ENCODE data around the gene DDX24.

DDX24 gene

GRCh38 chr14:94022532-94023411, 58.2 kb downstream of the DDX24 start:
- H3K4me3 ChIP-seq (ENCODE audit: low read depth, low read length): no peak overlapping the region
- DNase-seq (ENCODE audit: low read depth): no peak

- no peak for DNase-seq (ENCODE audit: low read depth)
- no peak overlapping the region for H3K4me3 ChIP-seq (ENCODE audit: low read depth, low read length)
Observed at GRCh38 chr14:94021416-94022157, 59.4 kb downstream of the DDX24 start.

GRCh38 chr14:94021001-94021400, 60.0 kb downstream of the DDX24 start:
- no peak for DNase-seq (ENCODE audit: low read depth)
- no peak overlapping the region for H3K4me3 ChIP-seq (ENCODE audit: low read depth, low read length)

GRCh38 chr14:94020267-94020666, 60.7 kb downstream of the DDX24 start:
- no peak overlapping the region for H3K4me3 ChIP-seq (ENCODE audit: low read depth, low read length)
- no peak for DNase-seq (ENCODE audit: low read depth)

GRCh38 chr14:94019329-94019728, 61.7 kb downstream of the DDX24 start:
- no peak for DNase-seq (ENCODE audit: low read depth)
- no peak overlapping the region for H3K4me3 ChIP-seq (ENCODE audit: low read depth, low read length)

- H3K4me3 ChIP-seq (ENCODE audit: low read depth, low read length): no peak overlapping the region
- no peak for DNase-seq (ENCODE audit: low read depth)
Observed at GRCh38 chr14:94018308-94018707, 62.7 kb downstream of the DDX24 start.

GRCh38 chr14:94016446-94016976, 64.5 kb downstream of the DDX24 start:
- no peak overlapping the region for H3K4me3 ChIP-seq (ENCODE audit: low read depth, low read length)
- no peak for DNase-seq (ENCODE audit: low read depth)

GRCh38 chr14:94015223-94015622, 65.8 kb downstream of the DDX24 start:
- no peak for DNase-seq (ENCODE audit: low read depth)
- no peak overlapping the region for H3K4me3 ChIP-seq (ENCODE audit: low read depth, low read length)

- H3K4me3 ChIP-seq (ENCODE audit: low read depth, low read length): no peak overlapping the region
- no peak for DNase-seq (ENCODE audit: low read depth)
Observed at GRCh38 chr14:94014382-94014781, 66.6 kb downstream of the DDX24 start.

- no peak overlapping the region for H3K4me3 ChIP-seq (ENCODE audit: low read depth, low read length)
- DNase-seq (ENCODE audit: low read depth): no peak
Observed at GRCh38 chr14:94011795-94012194, 69.2 kb downstream of the DDX24 start.

- H3K4me3 ChIP-seq (ENCODE audit: low read depth, low read length): no peak overlapping the region
- no peak for DNase-seq (ENCODE audit: low read depth)
Observed at GRCh38 chr14:94010625-94011024, 70.4 kb downstream of the DDX24 start.

GRCh38 chr14:94009767-94010166, 71.2 kb downstream of the DDX24 start:
- DNase-seq (ENCODE audit: low read depth): peak; percentile 17
- H3K4me3 ChIP-seq (ENCODE audit: low read depth, low read length): no peak overlapping the region

GRCh38 chr14:94008234-94008633, 72.8 kb downstream of the DDX24 start:
- DNase-seq (ENCODE audit: low read depth): no peak

GRCh38 chr14:94005324-94006073, 75.5 kb downstream of the DDX24 start:
- no peak for DNase-seq (ENCODE audit: low read depth)
- no peak overlapping the region for H3K4me3 ChIP-seq (ENCODE audit: low read depth, low read length)

More at GRCh38 chr14:94008234-94008633, 72.8 kb downstream of the DDX24 start:
- H3K4me3 ChIP-seq (ENCODE audit: low read depth, low read length): no peak overlapping the region

GRCh38 chr14:94004015-94004414, 77.0 kb downstream of the DDX24 start:
- no peak overlapping the region for H3K4me3 ChIP-seq (ENCODE audit: low read depth, low read length)
- DNase-seq (ENCODE audit: low read depth): no peak

GRCh38 chr14:94003397-94003796, 77.6 kb downstream of the DDX24 start:
- no peak for DNase-seq (ENCODE audit: low read depth)
- H3K4me3 ChIP-seq (ENCODE audit: low read depth, low read length): no peak overlapping the region

GRCh38 chr14:94001501-94002396, 79.3 kb downstream of the DDX24 start:
- no peak overlapping the region for H3K4me3 ChIP-seq (ENCODE audit: low read depth, low read length)
- DNase-seq (ENCODE audit: low read depth): peak; percentile 16

GRCh38 chr14:94001016-94001415, 80.0 kb downstream of the DDX24 start:
- H3K4me3 ChIP-seq (ENCODE audit: low read depth, low read length): no peak overlapping the region
- DNase-seq (ENCODE audit: low read depth): no peak

- DNase-seq (ENCODE audit: low read depth): no peak
Observed at GRCh38 chr14:94000267-94000666, 80.7 kb downstream of the DDX24 start.

More at GRCh38 chr14:94000267-94000666, 80.7 kb downstream of the DDX24 start:
- no peak overlapping the region for H3K4me3 ChIP-seq (ENCODE audit: low read depth, low read length)

Measured in skeletal muscle cell (primary cell).